MM.1S (cell line): ENCODE results near the gene GNLY.

Experiments
- DNase-seq: peaks from one replicate; pipeline ENCODE4 v3.0.0-alpha.2; 2015
- H2AFZ ChIP-seq: fragments of 300-600 bp; sonication (generic); 2 replicates; pipeline ENCODE4 v1.6.0; 2016; ENCODE audit warnings: antibody characterized with exemption, low read length
- H3F3A ChIP-seq: fragments of 300-600 bp; sonication (generic); 2 replicates; pipeline ENCODE4 v1.6.1; 2016; ENCODE audit warnings: mild to moderate bottlenecking, antibody characterized with exemption, low read length, moderate library complexity, mixed read lengths; ENCODE audit not compliant: insufficient read depth
- H3K27ac ChIP-seq: fragments of 300-600 bp; sonication (generic); 2 replicates; pipeline ENCODE4 v1.5.1; 2016; ENCODE audit warnings: mild to moderate bottlenecking, low read length
- H3K27me3 ChIP-seq: fragments of 300-600 bp; sonication (generic); replicated peaks from 2 replicates; pipeline ENCODE4 v1.6.0; 2016; ENCODE audit warnings: low read length; ENCODE audit not compliant: insufficient read depth
- H3K36me3 ChIP-seq: fragments of 300-600 bp; sonication (generic); replicated peaks from 2 replicates; pipeline ENCODE4 v1.6.1; 2016; ENCODE audit warnings: mild to moderate bottlenecking, low read length, mixed read lengths; ENCODE audit not compliant: insufficient read depth
- H3K4me1 ChIP-seq: fragments of 300-600 bp; sonication (generic); 2 replicates; pipeline ENCODE4 v1.6.1; 2016; ENCODE audit warnings: low read length, mixed read lengths
- H3K4me2 ChIP-seq: fragments of 300-600 bp; sonication (generic); 2 replicates; pipeline ENCODE4 v1.6.0; 2016; ENCODE audit warnings: low read depth, low read length
- H3K4me3 ChIP-seq: fragments of 300-600 bp; sonication (generic); 2 replicates; pipeline ENCODE4 v1.5.1; 2016; ENCODE audit warnings: low read length, mixed read lengths
- H3K79me2 ChIP-seq: fragments of 300-600 bp; sonication (generic); 2 replicates; pipeline ENCODE4 v1.6.1; 2016; ENCODE audit warnings: mixed run types, low read length, mixed read lengths
- H3K9ac ChIP-seq: fragments of 300-600 bp; sonication (generic); 2 replicates; pipeline ENCODE4 v1.6.1; 2016; ENCODE audit warnings: low read length, mixed read lengths
- H3K9me2 ChIP-seq: fragments of 300-600 bp; sonication (generic); replicated peaks from 2 replicates; pipeline ENCODE4 v1.6.1; 2016; ENCODE audit warnings: mild to moderate bottlenecking, low read length, mixed read lengths; ENCODE audit not compliant: insufficient read depth
- H3K9me3 ChIP-seq: fragments of 300-600 bp; sonication (generic); replicated peaks from 2 replicates; pipeline ENCODE4 v1.6.1; 2016; ENCODE audit warnings: mild to moderate bottlenecking, low read length, mixed read lengths; ENCODE audit not compliant: insufficient read depth
- H4K20me1 ChIP-seq: fragments of 300-600 bp; sonication (generic); 2 replicates; pipeline ENCODE4 v1.6.1; 2016; ENCODE audit warnings: mild to moderate bottlenecking, low read length, moderate library complexity, mixed read lengths; ENCODE audit not compliant: insufficient read depth
- EZH2 ChIP-seq: fragments of 300-600 bp; sonication (generic); optimal IDR thresholded peaks from 2 replicates; pipeline ENCODE3; 2017; ENCODE audit warnings: low read depth, mild to moderate bottlenecking, antibody characterized with exemption, low read length, mixed read lengths
- EZH2phosphoT487 ChIP-seq: fragments of 300-600 bp; sonication (generic); IDR thresholded peaks from 2 replicates; pipeline ENCODE4 v1.6.1; 2018; ENCODE audit warnings: antibody characterized with exemption, low read length
- TF ChIP-seq, protein P1 (sequence below): fragments of 300-600 bp; sonication (generic); IDR thresholded peaks from 2 replicates; pipeline ENCODE4 v1.5.1; 2016; ENCODE audit warnings: antibody characterized with exemption, low read length, mixed read lengths

Gene GNLY

DNA sequence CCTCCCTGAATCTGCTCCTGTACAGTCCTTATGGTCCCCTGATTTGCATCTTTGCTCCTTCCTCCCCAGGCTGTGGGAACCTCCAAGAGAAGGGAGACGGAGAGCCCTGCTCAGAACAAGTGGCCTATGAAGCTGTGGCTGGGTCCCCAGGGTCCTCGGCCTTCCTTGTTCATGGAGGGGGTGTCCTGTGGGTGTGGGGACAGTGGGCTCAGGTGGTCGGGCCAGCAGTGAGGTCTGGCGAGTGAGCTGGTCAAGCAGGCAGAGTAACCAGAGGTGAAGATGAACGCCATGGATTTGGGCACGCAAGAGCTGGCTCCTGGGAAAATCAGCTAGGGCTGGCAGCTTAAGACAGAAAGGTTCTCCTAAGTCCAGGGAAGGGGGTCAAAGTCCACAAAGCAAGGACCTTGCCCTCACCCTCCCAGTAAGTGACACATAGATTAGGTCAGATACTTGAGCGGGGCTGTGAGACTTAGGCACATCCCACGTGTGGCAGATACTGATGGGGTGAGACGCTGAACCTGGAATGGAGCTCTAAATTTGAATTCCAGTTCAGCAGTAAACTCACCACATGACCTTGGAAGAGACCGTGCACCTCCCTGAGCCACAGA is 24.8 kb downstream of the GNLY start:
- H3K36me3 ChIP-seq, result no peaks in the 10 kb centered on the region
- TF ChIP-seq EZH2phosphoT487 (no peak), EZH2 (no peak)
- TF ChIP-seq, protein P1, sequence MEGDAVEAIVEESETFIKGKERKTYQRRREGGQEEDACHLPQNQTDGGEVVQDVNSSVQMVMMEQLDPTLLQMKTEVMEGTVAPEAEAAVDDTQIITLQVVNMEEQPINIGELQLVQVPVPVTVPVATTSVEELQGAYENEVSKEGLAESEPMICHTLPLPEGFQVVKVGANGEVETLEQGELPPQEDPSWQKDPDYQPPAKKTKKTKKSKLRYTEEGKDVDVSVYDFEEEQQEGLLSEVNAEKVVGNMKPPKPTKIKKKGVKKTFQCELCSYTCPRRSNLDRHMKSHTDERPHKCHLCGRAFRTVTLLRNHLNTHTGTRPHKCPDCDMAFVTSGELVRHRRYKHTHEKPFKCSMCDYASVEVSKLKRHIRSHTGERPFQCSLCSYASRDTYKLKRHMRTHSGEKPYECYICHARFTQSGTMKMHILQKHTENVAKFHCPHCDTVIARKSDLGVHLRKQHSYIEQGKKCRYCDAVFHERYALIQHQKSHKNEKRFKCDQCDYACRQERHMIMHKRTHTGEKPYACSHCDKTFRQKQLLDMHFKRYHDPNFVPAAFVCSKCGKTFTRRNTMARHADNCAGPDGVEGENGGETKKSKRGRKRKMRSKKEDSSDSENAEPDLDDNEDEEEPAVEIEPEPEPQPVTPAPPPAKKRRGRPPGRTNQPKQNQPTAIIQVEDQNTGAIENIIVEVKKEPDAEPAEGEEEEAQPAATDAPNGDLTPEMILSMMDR, result no peak
- no peaks in the 10 kb centered on the region for H3K9me2 ChIP-seq
- H3K4me3 ChIP-seq, result no peak overlapping the region
- H3K9me3 ChIP-seq, result no peaks in the 10 kb centered on the region
- H4K20me1 ChIP-seq, result no peaks in the 10 kb centered on the region
- DNase-seq, result no peak
- no peak overlapping the region for H3K9ac ChIP-seq
- no peaks in the 10 kb centered on the region for H3K27me3 ChIP-seq
- no peak overlapping the region for H3K4me2 ChIP-seq
- H3K79me2 ChIP-seq, result no peaks in the 10 kb centered on the region
- no peaks in the 10 kb centered on the region for H3F3A ChIP-seq
- H2AFZ ChIP-seq, result no peak overlapping the region
- H3K4me1 ChIP-seq, result no peaks in the 10 kb centered on the region
- H3K27ac ChIP-seq, result no peak overlapping the region

DNA sequence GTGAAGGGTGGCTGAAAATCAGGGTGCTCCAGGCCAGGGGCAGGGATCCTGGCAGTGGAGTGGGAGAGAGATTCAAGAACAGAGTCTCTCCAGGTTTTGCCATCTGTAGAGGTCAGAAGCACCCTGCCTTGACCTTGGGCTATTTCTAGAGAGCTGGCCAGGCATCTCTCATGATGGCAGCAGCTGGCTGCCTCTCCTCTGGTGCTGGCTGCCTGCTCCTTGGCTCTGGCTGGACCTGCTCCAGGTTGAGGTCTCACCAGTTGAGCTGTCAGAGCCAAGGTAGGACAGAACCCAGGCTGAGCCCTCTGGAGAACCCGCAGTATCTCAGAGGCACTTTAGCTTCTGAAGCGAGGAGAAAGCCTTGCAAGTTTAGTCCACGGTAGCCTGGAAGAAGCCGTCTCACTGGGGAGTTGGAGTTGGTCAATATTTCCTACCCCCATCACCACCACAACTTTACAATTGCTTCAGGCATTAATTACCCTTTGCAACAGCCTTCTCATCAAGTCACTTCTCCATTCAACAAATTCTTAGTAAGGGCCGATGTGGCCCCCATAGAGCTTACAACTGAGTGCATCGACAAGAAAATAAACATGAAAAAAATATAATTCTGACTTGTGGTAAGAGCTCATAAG is 25.6 kb downstream of the GNLY start:
- Histone ChIP-seq H2AFZ (no peak overlapping the region), H3K4me3 (no peak overlapping the region), H3F3A (no peaks in the 10 kb centered on the region), H3K4me2 (no peak overlapping the region), H3K27me3 (no peaks in the 10 kb centered on the region), H3K79me2 (no peaks in the 10 kb centered on the region), H3K9me2 (no peaks in the 10 kb centered on the region), H4K20me1 (no peaks in the 10 kb centered on the region), H3K9me3 (no peaks in the 10 kb centered on the region), H3K4me1 (no peaks in the 10 kb centered on the region), H3K9ac (no peak overlapping the region), H3K36me3 (no peaks in the 10 kb centered on the region), H3K27ac (no peak overlapping the region)
- TF ChIP-seq EZH2 (no peak), EZH2phosphoT487 (no peak)
- TF ChIP-seq, protein P1, result no peak
- DNase-seq, result no peak

DNA sequence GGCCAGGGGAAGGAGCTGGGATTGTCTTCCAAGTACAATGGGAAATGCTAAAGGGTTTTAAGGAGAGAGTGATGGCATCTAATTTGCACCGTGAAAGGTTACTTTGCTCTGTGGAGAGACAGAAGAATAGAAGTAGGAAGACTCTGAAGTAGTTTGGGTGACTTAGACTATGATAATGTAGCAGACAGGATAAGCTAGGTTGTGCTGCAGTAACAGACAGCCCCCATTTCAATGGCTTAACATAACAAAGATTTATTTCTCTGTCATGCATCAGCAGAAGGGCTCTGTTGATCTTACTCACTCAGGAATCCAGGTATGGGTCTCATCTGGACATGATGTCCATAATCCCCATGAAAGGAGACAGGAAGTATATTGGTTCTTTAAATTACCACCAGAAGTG is 26.4 kb downstream of the GNLY start:
- TF ChIP-seq, protein P1, result no peak
- TF ChIP-seq EZH2phosphoT487 (no peak), EZH2 (no peak)
- Histone ChIP-seq H3K9ac (no peak overlapping the region), H3K79me2 (no peaks in the 10 kb centered on the region), H3K27me3 (no peaks in the 10 kb centered on the region), H3K27ac (no peak overlapping the region), H3F3A (no peaks in the 10 kb centered on the region), H3K9me2 (no peaks in the 10 kb centered on the region), H3K9me3 (no peaks in the 10 kb centered on the region), H3K4me2 (no peak overlapping the region), H3K36me3 (no peaks in the 10 kb centered on the region), H2AFZ (no peak overlapping the region), H3K4me3 (no peak overlapping the region), H4K20me1 (no peaks in the 10 kb centered on the region), H3K4me1 (no peaks in the 10 kb centered on the region)
- DNase-seq, result no peak
